IMR-90 (cell line): Measurements from ENCODE around the gene TMEM9B. TPM values are rescaled to one million over a fixed set of nuclear protein-coding genes. Genes with fewer than 3 reads are reported as not detected.

Experiments used
- ATAC-seq: fragments of 200-7000 bp; cut with Tn5 transposase; 2 replicates; pipeline ENCODE4 v1.9.1; 2020; ENCODE audit warnings: low read depth, mild to moderate bottlenecking, moderate library complexity
- BruUV-seq: library from RNA; stranded (reverse); fragments of 400-500 nt; replicated peaks from 2 replicates; lab custom pipeline; 2021; lab: Mats Ljungman, UMichigan
- CTCF ChIA-PET: fragments of 300-600 bp; formaldehyde crosslinking; extraction: SDS; loops from one replicate; lab custom pipeline; 2021; ENCODE audit warnings: antibody characterized with exemption; lab: Yijun Ruan, JAX
- POLR2A ChIA-PET: fragments of 300-600 bp; sonication (Branson Sonifier 250); formaldehyde crosslinking; loops from one replicate; lab custom pipeline; 2022; ENCODE audit warnings: antibody characterized with exemption; ENCODE audit not compliant: unreplicated experiment; lab: Charles Lee
- DNase-seq: peaks from one replicate; pipeline ENCODE4 v3.0.0; 2013
- H2AFZ ChIP-seq: replicated peaks from 2 replicates; pipeline ENCODE3; 2013; ENCODE audit warnings: low read length, mild to moderate bottlenecking; ENCODE audit not compliant: poor library complexity
- H2AK5ac ChIP-seq: 2 replicates; pipeline ENCODE4 v1.6.1; 2013; ENCODE audit warnings: low read depth, low read length, inconsistent platforms
- H2AK9ac ChIP-seq: replicated peaks from 2 replicates; pipeline ENCODE3; 2013; ENCODE audit warnings: mild to moderate bottlenecking, low read depth, low read length, moderate library complexity; ENCODE audit not compliant: poor library complexity
- H2BK120ac ChIP-seq: 2 replicates; pipeline ENCODE4 v1.6.1; 2013; ENCODE audit warnings: low read depth, low read length, inconsistent platforms
- H2BK15ac ChIP-seq: 3 replicates; pipeline ENCODE4 v1.6.1; 2013; ENCODE audit warnings: low read depth, low read length, inconsistent platforms
- H2BK20ac ChIP-seq: 2 replicates; pipeline ENCODE4 v1.6.1; 2013; ENCODE audit warnings: low read depth, mild to moderate bottlenecking, inconsistent platforms, low read length, moderate library complexity
- H2BK5ac ChIP-seq: 2 replicates; pipeline ENCODE4 v1.6.1; 2013; ENCODE audit warnings: mild to moderate bottlenecking, low read depth, low read length, inconsistent platforms; ENCODE audit not compliant: poor library complexity, severe bottlenecking
- H3K14ac ChIP-seq: replicated peaks from 2 replicates; pipeline ENCODE4 v1.6.1; 2013; ENCODE audit warnings: low read depth, low read length, inconsistent platforms
- H3K18ac ChIP-seq: 2 replicates; pipeline ENCODE4 v1.6.1; 2013; ENCODE audit warnings: low read depth, low read length, control low read depth
- H3K23ac ChIP-seq: 2 replicates; pipeline ENCODE4 v1.6.1; 2013; ENCODE audit warnings: low read depth, low read length, inconsistent platforms
- H3K27ac ChIP-seq: 2 replicates; pipeline ENCODE4 v1.5.1; 2013; ENCODE audit warnings: mild to moderate bottlenecking, control low read depth, low read length; ENCODE audit not compliant: insufficient read depth
- H3K27me3 ChIP-seq: 2 replicates; pipeline ENCODE4 v1.6.1; 2013; ENCODE audit warnings: low read length; ENCODE audit not compliant: control insufficient read depth, insufficient read depth
- H3K36me3 ChIP-seq: 2 replicates; pipeline ENCODE4 v1.6.1; 2013; ENCODE audit warnings: low read length, mixed read lengths; ENCODE audit not compliant: control insufficient read depth, insufficient read depth
- H3K4ac ChIP-seq: 2 replicates; pipeline ENCODE4 v1.6.1; 2013; ENCODE audit warnings: low read depth, low read length, inconsistent platforms
- H3K4me1 ChIP-seq: 2 replicates; pipeline ENCODE4 v1.6.1; 2013; ENCODE audit warnings: low read length, mixed read lengths; ENCODE audit not compliant: control insufficient read depth, insufficient read depth
- H3K4me2 ChIP-seq: 2 replicates; pipeline ENCODE4 v1.6.1; 2013; ENCODE audit warnings: low read depth, mild to moderate bottlenecking, control low read depth, low read length, moderate library complexity
- H3K4me3 ChIP-seq: 2 replicates; pipeline ENCODE4 v1.5.1; 2013; ENCODE audit warnings: low read depth, mild to moderate bottlenecking, control low read depth, low read length, moderate library complexity; ENCODE audit not compliant: insufficient read depth
- H3K56ac ChIP-seq: 2 replicates; pipeline ENCODE4 v1.6.1; 2013; ENCODE audit warnings: low read length, inconsistent platforms; ENCODE audit not compliant: insufficient read depth; ENCODE audit errors: extremely low read depth
- H3K79me1 ChIP-seq, 2 experiments: 2 replicates each; pipeline ENCODE4 v1.6.1; 2013; ENCODE audit warnings: low read length in 2 of 2, inconsistent platforms in 1 of 2, low read depth in 1 of 2
- H3K9ac ChIP-seq: 2 replicates; pipeline ENCODE4 v1.6.1; 2013; ENCODE audit warnings: low read depth, low read length, control low read depth
- H3K9me1 ChIP-seq: 2 replicates; pipeline ENCODE4 v1.6.1; 2013; ENCODE audit warnings: low read length, inconsistent platforms; ENCODE audit not compliant: insufficient read depth
- H3K9me3 ChIP-seq: 2 replicates; pipeline ENCODE4 v1.6.1; 2013; ENCODE audit warnings: low read length; ENCODE audit not compliant: control insufficient read depth, insufficient read depth
- H4K20me1 ChIP-seq: 2 replicates; pipeline ENCODE4 v1.6.1; 2013; ENCODE audit warnings: low read length, inconsistent platforms; ENCODE audit not compliant: insufficient read depth
- H4K5ac ChIP-seq: 2 replicates; pipeline ENCODE4 v1.6.1; 2013; ENCODE audit warnings: mild to moderate bottlenecking, low read depth, low read length, control low read depth
- H4K8ac ChIP-seq, 2 experiments: 2 replicates each; pipeline ENCODE4 v1.6.1; 2013; ENCODE audit warnings: low read depth in 2 of 2, low read length in 2 of 2, control low read depth in 1 of 2, inconsistent platforms in 1 of 2
- H4K91ac ChIP-seq: 2 replicates; pipeline ENCODE4 v1.6.1; 2013; ENCODE audit warnings: low read depth, low read length, inconsistent platforms; ENCODE audit not compliant: insufficient read depth
- BHLHE40 ChIP-seq: fragments of 150-350 bp; IDR thresholded peaks from 2 replicates; pipeline ENCODE4 v1.6.1; 2016; ENCODE audit warnings: mild to moderate bottlenecking, low read depth, low read length
- CEBPB ChIP-seq: IDR thresholded peaks from 2 replicates; pipeline ENCODE4 v1.6.1; 2012; ENCODE audit warnings: low read depth, low read length, improper control_type of control experiment
- CHD1 ChIP-seq: IDR thresholded peaks from 2 replicates; pipeline ENCODE4 v1.6.1; 2012; ENCODE audit warnings: low read depth, low read length, improper control_type of control experiment
- ELK1 ChIP-seq: fragments of 150-350 bp; IDR thresholded peaks from 2 replicates; pipeline ENCODE4 v1.6.1; 2016; ENCODE audit warnings: low read depth, mild to moderate bottlenecking, low read length, moderate library complexity, borderline replicate concordance
- FOS ChIP-seq: fragments of 150-350 bp; IDR thresholded peaks from 2 replicates; pipeline ENCODE4 v1.6.1; 2016; ENCODE audit warnings: low read depth, low read length
- MAFK ChIP-seq: IDR thresholded peaks from 2 replicates; pipeline ENCODE4 v1.6.1; 2012; ENCODE audit warnings: low read depth, low read length, improper control_type of control experiment
- MAZ ChIP-seq: IDR thresholded peaks from 2 replicates; pipeline ENCODE4 v1.6.1; 2012; ENCODE audit warnings: low read depth, mild to moderate bottlenecking, low read length, improper control_type of control experiment, moderate library complexity, borderline replicate concordance
- MXI1 ChIP-seq: IDR thresholded peaks from 2 replicates; pipeline ENCODE4 v1.6.1; 2012; ENCODE audit warnings: low read depth, mild to moderate bottlenecking, low read length, moderate library complexity, borderline replicate concordance
- POLR2A ChIP-seq: IDR thresholded peaks from 2 replicates; pipeline ENCODE4 v1.6.1; 2012; ENCODE audit warnings: mild to moderate bottlenecking, low read depth, low read length
- RAD21 ChIP-seq: IDR thresholded peaks from 2 replicates; pipeline ENCODE4 v1.6.1; 2012; ENCODE audit warnings: low read length, improper control_type of control experiment
- RCOR1 ChIP-seq: IDR thresholded peaks from 2 replicates; pipeline ENCODE4 v1.6.1; 2012; ENCODE audit warnings: mild to moderate bottlenecking, low read length, improper control_type of control experiment; ENCODE audit not compliant: insufficient replicate concordance
- RFX5 ChIP-seq: IDR thresholded peaks from 2 replicates; pipeline ENCODE4 v1.8.0; 2012; ENCODE audit warnings: low read depth, mild to moderate bottlenecking, low read length, moderate library complexity
- USF2 ChIP-seq: fragments of 150-350 bp; IDR thresholded peaks from 2 replicates; pipeline ENCODE4 v1.6.1; 2017; ENCODE audit warnings: mild to moderate bottlenecking, antibody characterized with exemption, low read length, low read depth
- WGBS, 2 experiments: methylation state at CpG; one replicate each; pipeline versions ENCODE4 v1.1.5 to v1.1.7; 2013; ENCODE audit warnings: missing lambda C conversion rate in 2 of 2; ENCODE audit not compliant: insufficient read length in 1 of 2; ENCODE audit errors: extremely low coverage in 2 of 2; 5-methylcytosine and 5-hydroxymethylcytosine counted together
- dilution Hi-C: fragments of 300-500 bp; cut with HindIII; formaldehyde crosslinking; loops from one replicate; pipeline ENCODE4 v1.14.3; 2018; ENCODE audit warnings: low sequenced_read_pairs; ENCODE audit not compliant: unreplicated experiment
- in situ Hi-C: fragments of 300-500 bp; cut with MboI; formaldehyde crosslinking; loops from 3 replicates; pipeline ENCODE4 v1.14.3; 2019; ENCODE audit warnings: low sequenced_read_pairs, inconsistent platforms, mixed read lengths
- intact Hi-C: fragments of 100-400 bp; cut with micrococcal nuclease; formaldehyde crosslinking; loops from 2 replicates; pipeline ENCODE4 v1.10.0; 2022
- polyA plus RNA-seq, 3 experiments: library from polyadenylated mRNA; depleted of rRNA; stranded (reverse); fragments of >200 nt; gene quantifications; 2 replicates each; pipeline ENCODE4 v1.2.3, GENCODE V29; 2012; ENCODE audit warnings: low replicate concordance in 1 of 3
- total RNA-seq: library from RNA; depleted of rRNA; stranded (reverse); fragments of >200 nt; gene quantifications from 2 replicates; pipeline ENCODE4 v1.2.3, GENCODE V29; 2012
- TF ChIP-seq, protein P1 (sequence below): conservative IDR thresholded peaks from 2 replicates; pipeline ENCODE4 v1.5.1; 2012; ENCODE audit warnings: mild to moderate bottlenecking, low read depth, low read length, improper control_type of control experiment

Gene TMEM9B
- total and polyA plus RNA-seq, 2 of the 4 experiments (the other 2 are of a cell fraction): 24.6 to 25.6 TPM

DNA sequence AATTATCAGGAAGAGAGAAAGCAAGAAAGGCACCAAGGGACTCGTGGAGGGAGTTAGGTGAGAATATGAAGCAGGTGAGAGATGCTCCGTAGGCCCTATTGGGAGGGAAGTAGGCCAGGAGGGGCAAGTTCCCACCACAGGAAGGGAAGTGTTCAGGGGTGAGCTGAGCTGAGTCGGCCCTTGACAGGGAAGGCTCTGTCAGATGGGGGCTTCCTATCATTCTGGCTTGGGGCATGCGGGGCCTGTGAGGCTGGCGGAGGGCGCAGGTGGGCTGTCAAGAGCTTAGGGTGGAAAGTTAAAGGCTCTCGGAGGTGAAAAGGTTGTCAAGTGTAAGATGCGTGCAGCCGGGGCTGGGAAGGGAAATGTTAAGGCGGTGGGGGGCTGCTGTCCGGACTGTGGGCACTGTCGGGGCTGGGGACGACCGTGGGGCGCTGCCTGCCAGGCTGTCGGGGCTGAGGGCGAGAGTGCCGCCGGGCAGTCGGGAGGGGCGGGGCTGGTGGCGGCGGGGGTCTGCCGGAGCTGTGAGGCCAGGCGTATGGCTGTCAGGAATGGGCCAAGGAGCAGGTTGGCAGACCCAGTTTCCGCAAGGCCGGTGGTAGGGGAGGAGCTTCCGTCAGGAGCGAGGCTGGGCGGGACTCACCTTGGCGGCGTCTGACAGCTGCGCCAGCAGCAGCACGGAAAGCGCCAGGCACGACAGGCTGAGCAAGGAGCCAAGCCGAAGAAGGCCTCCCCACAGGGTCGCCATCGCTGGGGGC lies 496 bp downstream of the TMEM9B start:
- H3K9me3 ChIP-seq: no peaks in the 10 kb centered on the region
- H3K27me3 ChIP-seq: no peaks in the 10 kb centered on the region
- peak overlapping the region; percentile 63 for H3K4me3 ChIP-seq
- H4K20me1 ChIP-seq: no peaks in the 10 kb centered on the region
- H4K8ac ChIP-seq: peak overlapping the region; percentile 77 to 99; a peak in 2 of 4 replicates
- dilution Hi-C loops (no loop called here), in situ Hi-C loops (loop anchor here (25.0 kb wide), 1 partner anchor 726 kb away; no protein-coding TSS in a partner anchor), intact Hi-C loops (loop anchor here (1.0 to 5.0 kb wide), 2 partner anchors 91 to 174 kb away; no protein-coding TSS in a partner anchor)
- peak overlapping the region; percentile 60 for H3K27ac ChIP-seq
- no peak overlapping the region for H2BK20ac ChIP-seq
- H3K23ac ChIP-seq: peak overlapping the region; percentile 67
- 0 out of 2 replicates have a peak, but pooled peaks cover 4% of the 10 kb centered on the region for H3K9me1 ChIP-seq
- 4% methylated on average over 16 of the region's 39 CpGs; no CpG with 5 or more reads in 1 of the 2 experiments for WGBS, 2 experiments
- ChIA-PET CTCF (interaction anchor here (1.8 kb wide), 1 partner anchor 174 kb away, joined by 5 read pairs; no protein-coding TSS in a partner anchor), POLR2A (no interaction called here)
- peak overlapping the region; percentile 12 for H2BK5ac ChIP-seq
- H3K36me3 ChIP-seq: no peaks in the 10 kb centered on the region
- H2BK120ac ChIP-seq: peak overlapping the region; percentile 36; the same call in 1 of the 2 replicates
- H2AK9ac ChIP-seq: peak overlapping the region; percentile 98
- peak overlapping the region; percentile 98 for H2AFZ ChIP-seq
- peak overlapping the region; percentile 5 for H4K5ac ChIP-seq
- H2BK15ac ChIP-seq: no peak overlapping the region
- H3K14ac ChIP-seq: peak overlapping the region; percentile 23; the same call in 1 of the 2 replicates
- H3K4me2 ChIP-seq: peak overlapping the region; percentile 73
- ATAC-seq (peak; percentile 53), DNase-seq (no peak)
- no peak overlapping the region for H3K18ac ChIP-seq
- no TSS peak for BruUV-seq
- peak overlapping the region; percentile 17 for H3K4ac ChIP-seq
- H3K9ac ChIP-seq: peak overlapping the region; percentile 26
- peaks cover 8% of the 10 kb centered on the region for H3K4me1 ChIP-seq
- peak overlapping the region; percentile 39; the same call in 1 of the 2 replicates for H4K91ac ChIP-seq
- peak overlapping the region; percentile 60; the same call in 1 of the 2 replicates for H2AK5ac ChIP-seq
- H3K56ac ChIP-seq: no peak overlapping the region
- H3K79me1 ChIP-seq: peaks cover 24 to 55% of the 10 kb centered on the region in 2 experiments
- no peak for TF ChIP-seq MXI1
- no peak for TF ChIP-seq ELK1
- TF ChIP-seq USF2: no peak
- TF ChIP-seq MAZ: no peak
- no peak for TF ChIP-seq BHLHE40
- TF ChIP-seq MAFK: no peak
- no peak for TF ChIP-seq POLR2A
- TF ChIP-seq RCOR1: no peak
- TF ChIP-seq, protein P1, sequence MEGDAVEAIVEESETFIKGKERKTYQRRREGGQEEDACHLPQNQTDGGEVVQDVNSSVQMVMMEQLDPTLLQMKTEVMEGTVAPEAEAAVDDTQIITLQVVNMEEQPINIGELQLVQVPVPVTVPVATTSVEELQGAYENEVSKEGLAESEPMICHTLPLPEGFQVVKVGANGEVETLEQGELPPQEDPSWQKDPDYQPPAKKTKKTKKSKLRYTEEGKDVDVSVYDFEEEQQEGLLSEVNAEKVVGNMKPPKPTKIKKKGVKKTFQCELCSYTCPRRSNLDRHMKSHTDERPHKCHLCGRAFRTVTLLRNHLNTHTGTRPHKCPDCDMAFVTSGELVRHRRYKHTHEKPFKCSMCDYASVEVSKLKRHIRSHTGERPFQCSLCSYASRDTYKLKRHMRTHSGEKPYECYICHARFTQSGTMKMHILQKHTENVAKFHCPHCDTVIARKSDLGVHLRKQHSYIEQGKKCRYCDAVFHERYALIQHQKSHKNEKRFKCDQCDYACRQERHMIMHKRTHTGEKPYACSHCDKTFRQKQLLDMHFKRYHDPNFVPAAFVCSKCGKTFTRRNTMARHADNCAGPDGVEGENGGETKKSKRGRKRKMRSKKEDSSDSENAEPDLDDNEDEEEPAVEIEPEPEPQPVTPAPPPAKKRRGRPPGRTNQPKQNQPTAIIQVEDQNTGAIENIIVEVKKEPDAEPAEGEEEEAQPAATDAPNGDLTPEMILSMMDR: no peak
- TF ChIP-seq CHD1: no peak
- TF ChIP-seq FOS: no peak
- TF ChIP-seq CEBPB: no peak
- no peak for TF ChIP-seq RFX5
- no peak for TF ChIP-seq RAD21
